H1 (cell line): ENCODE data around the gene ABHD8. TPM values are rescaled to one million over a fixed set of nuclear protein-coding genes. Genes with fewer than 3 reads are reported as not detected.
A peak's percentile ranks its signal among the peaks of the same experiment; 100 is the strongest.

Experiments
- CTCF ChIA-PET: fragments of 300-600 bp; sonication (Branson Sonifier 250); formaldehyde crosslinking; loops from one replicate; lab custom pipeline; 2021; ENCODE audit not compliant: partially characterized antibody; lab: Charles Lee
- POLR2A ChIA-PET: fragments of 300-600 bp; sonication (Branson Sonifier 250); formaldehyde crosslinking; loops from one replicate; lab custom pipeline; 2021; ENCODE audit warnings: inconsistent platforms; ENCODE audit not compliant: partially characterized antibody; lab: Charles Lee
- DNase-seq, 2 experiments: peaks; one replicate each; pipeline versions ENCODE4 v3.0.0 to v3.0.0-alpha.2; 2010 to 2022; ENCODE audit warnings: low spot score in 2 of 2, low read depth in 1 of 2, mixed read lengths in 1 of 2
- FAIRE-seq: peaks from 2 replicates; lab custom pipeline; 2011; peaks lifted over from hg19 to GRCh38; lab: Jason Lieb, UNC
- H2AFZ ChIP-seq: 2 replicates; pipeline ENCODE4 v1.8.1; 2012; ENCODE audit warnings: low read length, inconsistent platforms
- H2AK5ac ChIP-seq: 2 replicates; pipeline ENCODE4 v1.6.1; 2013; ENCODE audit warnings: low read depth, low read length
- H2BK120ac ChIP-seq: replicated peaks from 2 replicates; pipeline ENCODE3; 2013; ENCODE audit warnings: low read depth, low read length, inconsistent platforms
- H2BK12ac ChIP-seq: 2 replicates; pipeline ENCODE4 v1.6.1; 2013; ENCODE audit warnings: low read depth, low read length
- H2BK15ac ChIP-seq: 2 replicates; pipeline ENCODE4 v1.6.1; 2013; ENCODE audit warnings: low read length
- H2BK20ac ChIP-seq: 2 replicates; pipeline ENCODE4 v1.6.1; 2013; ENCODE audit warnings: low read length
- H2BK5ac ChIP-seq: 2 replicates; pipeline ENCODE4 v1.6.1; 2013; ENCODE audit warnings: low read depth, low read length
- H3K14ac ChIP-seq: 2 replicates; pipeline ENCODE4 v1.6.1; 2013; ENCODE audit warnings: inconsistent platforms; ENCODE audit not compliant: insufficient read length
- H3K18ac ChIP-seq: 2 replicates; pipeline ENCODE4 v1.6.1; 2013; ENCODE audit warnings: low read length; ENCODE audit errors: extremely low read depth
- H3K23ac ChIP-seq: 2 replicates; pipeline ENCODE4 v1.6.1; 2013; ENCODE audit warnings: inconsistent platforms; ENCODE audit not compliant: insufficient read length
- H3K23me2 ChIP-seq: 2 replicates; pipeline ENCODE4 v1.6.1; 2013; ENCODE audit warnings: low read depth, low read length
- H3K27ac ChIP-seq: 2 replicates; pipeline ENCODE4 v1.6.1; 2011; ENCODE audit warnings: low read depth, low read length, inconsistent platforms
- H3K27me3 ChIP-seq, 4 experiments: replicated peaks in 1 of 4; 1 replicate in 1 of 4; 2 replicates in 3 of 4; pipeline versions ENCODE4 v1.6.1 to v1.8.1; 2011 to 2013; ENCODE audit warnings: low read length in 3 of 4, mild to moderate bottlenecking in 3 of 4, inconsistent platforms in 2 of 4, mixed read lengths in 2 of 4, moderate library complexity in 1 of 4; ENCODE audit not compliant: control insufficient read depth in 3 of 4, insufficient read depth in 3 of 4; ENCODE audit errors: extremely low read depth in 1 of 4
- H3K36me3 ChIP-seq, 4 experiments: 2 replicates each; pipeline versions ENCODE4 v1.6.1 to v1.8.1; 2011 to 2013; ENCODE audit warnings: mild to moderate bottlenecking in 4 of 4, low read length in 3 of 4, moderate library complexity in 2 of 4, control low read depth in 1 of 4, inconsistent platforms in 1 of 4; ENCODE audit not compliant: insufficient read depth in 4 of 4, control insufficient read depth in 2 of 4
- H3K4ac ChIP-seq: replicated peaks from 2 replicates; pipeline ENCODE3; 2013; ENCODE audit warnings: low read length, low read depth, mixed read lengths, inconsistent platforms; ENCODE audit not compliant: insufficient read length
- H3K4me1 ChIP-seq, 4 experiments: replicated peaks in 1 of 4; 1 replicate in 1 of 4; 2 replicates in 3 of 4; pipeline versions ENCODE4 v1.6.1 to v1.8.1; 2011 to 2013; ENCODE audit warnings: low read length in 3 of 4, inconsistent platforms in 2 of 4, mixed read lengths in 1 of 4; ENCODE audit not compliant: insufficient read depth in 4 of 4, control insufficient read depth in 3 of 4
- H3K4me2 ChIP-seq, 2 experiments: 2 replicates each; pipeline versions ENCODE4 v1.6.1 to v1.8.1; 2011 to 2013; ENCODE audit warnings: low read depth in 2 of 2, low read length in 2 of 2, control low read depth in 1 of 2, inconsistent platforms in 1 of 2, mild to moderate bottlenecking in 1 of 2; ENCODE audit not compliant: insufficient read depth in 1 of 2
- H3K4me3 ChIP-seq, 4 experiments: fragments of 200-600, 300-600 bp in 1 of 4; sonication (generic), shearing (Covaris generic), sonication (Bioruptor Twin) in 1 of 4; 2 replicates each; pipeline versions ENCODE4 v1.5.1 to v1.8.1; 2011 to 2016; ENCODE audit warnings: low read length in 4 of 4, low read depth in 3 of 4, control low read depth in 2 of 4, inconsistent platforms in 2 of 4, mild to moderate bottlenecking in 2 of 4, mixed read lengths in 1 of 4, moderate library complexity in 1 of 4; ENCODE audit not compliant: insufficient read depth in 2 of 4; ENCODE audit errors: extremely low read depth in 1 of 4
- H3K56ac ChIP-seq: replicated peaks from 2 replicates; pipeline ENCODE3; 2013; ENCODE audit warnings: low read depth, mild to moderate bottlenecking, mixed read lengths, low read length, inconsistent platforms; ENCODE audit not compliant: insufficient read length
- H3K79me1 ChIP-seq: 2 replicates; pipeline ENCODE4 v1.6.1; 2013; ENCODE audit warnings: low read depth, low read length, control low read depth
- H3K79me2 ChIP-seq, 2 experiments: 2 replicates each; pipeline versions ENCODE4 v1.6.1 to v1.8.1; 2012 to 2013; ENCODE audit warnings: low read length in 2 of 2, mild to moderate bottlenecking in 2 of 2, inconsistent platforms in 1 of 2; ENCODE audit not compliant: insufficient read depth in 2 of 2, control insufficient read depth in 1 of 2
- H3K9ac ChIP-seq, 4 experiments: replicated peaks in 1 of 4; 1 replicate in 1 of 4; 2 replicates in 3 of 4; pipeline versions ENCODE4 v1.6.1 to v1.8.1; 2011 to 2013; ENCODE audit warnings: low read depth in 3 of 4, low read length in 3 of 4, control low read depth in 2 of 4, mild to moderate bottlenecking in 2 of 4, moderate library complexity in 2 of 4, inconsistent platforms in 1 of 4; ENCODE audit errors: extremely low read depth in 1 of 4
- H3K9me3 ChIP-seq, 2 experiments: 2 replicates each; pipeline versions ENCODE4 v1.6.1 to v1.8.1; 2012 to 2013; ENCODE audit warnings: mild to moderate bottlenecking in 2 of 2, moderate library complexity in 2 of 2, control low read depth in 1 of 2, inconsistent platforms in 1 of 2, low read depth in 1 of 2, low read length in 1 of 2, mixed read lengths in 1 of 2; ENCODE audit not compliant: insufficient read depth in 2 of 2
- H4K20me1 ChIP-seq, 2 experiments: replicated peaks in 1 of 2; 2 replicates each; pipeline versions ENCODE3 to v1.8.1; 2011 to 2013; ENCODE audit warnings: inconsistent platforms in 2 of 2, low read length in 2 of 2, mild to moderate bottlenecking in 1 of 2; ENCODE audit not compliant: insufficient read depth in 2 of 2, control insufficient read depth in 1 of 2
- H4K5ac ChIP-seq: 2 replicates; pipeline ENCODE4 v1.6.1; 2013; ENCODE audit warnings: low read length, low read depth, mixed read lengths, inconsistent platforms; ENCODE audit not compliant: insufficient read length
- H4K8ac ChIP-seq: 2 replicates; pipeline ENCODE4 v1.8.0; 2013; ENCODE audit warnings: mild to moderate bottlenecking, moderate library complexity, low read length, inconsistent platforms; ENCODE audit not compliant: insufficient read depth; ENCODE audit errors: extremely low read depth
- H4K91ac ChIP-seq: replicated peaks from 2 replicates; pipeline ENCODE3; 2013; ENCODE audit warnings: low read length, mixed read lengths, inconsistent platforms; ENCODE audit not compliant: insufficient read length
- EGR1 ChIP-seq: IDR thresholded peaks from 2 replicates; pipeline ENCODE4 v1.6.1; 2011; ENCODE audit warnings: low read depth, low read length, borderline replicate concordance
- HDAC2 ChIP-seq, 2 experiments: fragments of 300-600 bp in 1 of 2; sonication (generic) in 1 of 2; IDR thresholded peaks; 2 replicates each; pipeline ENCODE4 v1.6.1; 2011 to 2012; ENCODE audit warnings: low read depth in 2 of 2, low read length in 2 of 2, mild to moderate bottlenecking in 2 of 2, moderate library complexity in 2 of 2, borderline replicate concordance in 1 of 2, inconsistent platforms in 1 of 2
- RXRA ChIP-seq: IDR thresholded peaks from 2 replicates; pipeline ENCODE4 v1.6.1; 2011; ENCODE audit warnings: low read depth, mild to moderate bottlenecking, low read length, moderate library complexity; ENCODE audit not compliant: insufficient read depth
- TAF7 ChIP-seq: optimal IDR thresholded peaks from 2 replicates; pipeline ENCODE3; 2011; ENCODE audit warnings: low read depth, mild to moderate bottlenecking, inconsistent platforms, low read length, moderate library complexity, borderline replicate concordance
- whole genome bisulfite sequencing, 2 experiments: shearing (Covaris generic) in 1 of 2; methylation state at CpG; one replicate each; pipeline versions ENCODE4 v1.1.6 to v1.1.7; 2013 to 2015; ENCODE audit warnings: low lambda C conversion rate in 2 of 2, mixed read lengths in 2 of 2, inconsistent platforms in 1 of 2, low coverage in 1 of 2, missing lambda C conversion rate in 1 of 2; ENCODE audit not compliant: insufficient replicate concordance in 2 of 2, insufficient coverage in 1 of 2, insufficient read length in 1 of 2; ENCODE audit errors: extremely low coverage in 1 of 2, missing lambda C conversion rate in 1 of 2; 5-methylcytosine and 5-hydroxymethylcytosine counted together
- polyA plus RNA-seq, 7 experiments: library from polyadenylated mRNA; depleted of rRNA in 3 of 7; stranded (reverse) in 5 of 7; unstranded in 2 of 7; fragments of >200 nt in 5 of 7; fragments of 200-250 nt in 2 of 7; gene quantifications; 1 replicate in 5 of 7; 2 replicates in 1 of 7; 4 replicates in 1 of 7; pipeline versions ENCODE4 v1.2.1 to v1.2.3, GENCODE V29; 2011 to 2013; ENCODE audit warnings: missing spikeins in 2 of 7, mixed read lengths in 2 of 7
- total RNA-seq: library from RNA; stranded (reverse); fragmentation: NEBNext Ultra II Directional; extraction: Animal tissue kit (Norgen Biotek cat#: 25700); gene quantifications from 2 replicates; pipeline ENCODE4 v1.2.1, GENCODE V29; 2021

The ABHD8 gene
- total and polyA plus RNA-seq, 2 of the 8 experiments (the other 6 are each of a cell fraction or from before 2014, with no cell fraction given), result 11.3 to 18.7 TPM

DNA sequence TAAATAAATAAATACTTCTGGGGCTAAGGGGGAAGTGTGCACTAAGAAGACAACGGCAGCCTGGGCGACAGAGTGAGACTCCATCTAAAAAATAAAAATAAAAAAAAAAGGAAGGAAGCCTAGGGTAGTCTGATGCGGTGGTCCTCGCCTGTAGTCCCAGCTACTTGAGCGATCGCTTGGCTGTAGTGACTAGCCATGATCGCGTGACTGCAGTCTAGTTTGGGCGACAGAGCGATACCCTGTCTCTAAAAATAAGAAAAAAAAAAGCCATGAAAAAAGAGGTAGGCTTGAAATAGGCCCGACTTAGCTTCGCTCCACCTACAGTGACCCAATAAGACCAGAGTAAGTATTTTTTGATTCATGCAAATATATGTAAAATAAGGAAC is 36.6 kb downstream of the ABHD8 start:
- H2BK5ac ChIP-seq, result peak overlapping the region; percentile 18; the same call in 1 of the 2 replicates
- H3K23ac ChIP-seq, result no peak overlapping the region
- peaks cover 0 to 8% (median 2%) of the 10 kb centered on the region in 4 experiments; a peak in 5 of 7 replicates for H3K4me1 ChIP-seq
- H4K20me1 ChIP-seq, result no peaks in the 10 kb centered on the region
- H3K18ac ChIP-seq, result no peak overlapping the region
- no peaks in the 10 kb centered on the region; the same call in 1 of the 2 replicates for H3K79me1 ChIP-seq
- H3K36me3 ChIP-seq, result peaks cover 5 to 12% (median 7%) of the 10 kb centered on the region in 4 experiments; a peak in 5 of 8 replicates
- no peak overlapping the region for H4K8ac ChIP-seq
- 80% methylated on average over 12 of the region's 12 CpGs; no CpG with 5 or more reads in 1 of the 2 experiments for WGBS, 2 experiments
- no peaks in the 10 kb centered on the region for H3K27me3 ChIP-seq
- DNase-seq, result no peak
- H3K27ac ChIP-seq, result no peak overlapping the region
- H2BK120ac ChIP-seq, result no peak overlapping the region
- peaks cover 3 to 12% of the 10 kb centered on the region in 2 experiments; a peak in 3 of 4 replicates for H3K79me2 ChIP-seq
- H2BK20ac ChIP-seq, result no peak overlapping the region
- H4K91ac ChIP-seq, result no peak overlapping the region
- FAIRE-seq, result no peak
- no peak overlapping the region for H3K14ac ChIP-seq
- H3K4me2 ChIP-seq, result no peak overlapping the region
- no peaks in the 10 kb centered on the region for H3K9me3 ChIP-seq
- CTCF ChIA-PET, result interaction anchor here (0.6 to 2.7 kb wide), 7 partner anchors 17 to 200 kb away, joined by 3 to 8 read pairs (median 6); partner anchors contain the start of gene NR2F6
- peak overlapping the region in 1 of 4 experiments; percentile 31; a peak in 1 of 8 replicates for H3K4me3 ChIP-seq
- H3K9ac ChIP-seq, result no peak overlapping the region
- 0 out of 2 replicates have a peak overlapping the region, but pooled peaks have one; percentile 55 for H2AFZ ChIP-seq
- H2AK5ac ChIP-seq, result no peak overlapping the region
- no peak overlapping the region for H4K5ac ChIP-seq
- H3K23me2 ChIP-seq, result no peaks in the 10 kb centered on the region
- peak; percentile 20 for TF ChIP-seq TAF7
- TF ChIP-seq RXRA, result no peak
- no peak for TF ChIP-seq EGR1
- TF ChIP-seq HDAC2 (IDR thresholded peaks at IDR 0.05; ENCODE audit: borderline replicate concordance in 1 of 2, low read depth in 2 of 2, low read length in 2 of 2), result no peak
- H2BK12ac ChIP-seq, result no peak overlapping the region
- no peak overlapping the region for H3K56ac ChIP-seq
- H2BK15ac ChIP-seq, result no peak overlapping the region
- H3K4ac ChIP-seq, result no peak overlapping the region
- POLR2A ChIA-PET, result interaction anchor here (0.6 to 12.8 kb wide), 16 partner anchors 13 to 441 kb away, joined by 3 to 113 read pairs (median 5); partner anchors contain the start of genes ANKLE1, DDA1 and USE1
